HG03520 (cell line): ENCODE data around the gene ABHD2.

Experiments used
- ATAC-seq: cut with Tn5 transposase; IDR thresholded peaks from one replicate; pipeline ENCODE4 v1.9.1; 2021; ENCODE audit warnings: mild to moderate bottlenecking, moderate library complexity; ENCODE audit not compliant: unreplicated experiment

ABHD2 gene

GRCh38 chr15:89187301-89187985 is 99.2 kb downstream of the ABHD2 start:
- ATAC-seq, result no peak

GRCh38 chr15:89187986-89188514 is 99.8 kb downstream of the ABHD2 start:
- ATAC-seq, result no peak

DNA sequence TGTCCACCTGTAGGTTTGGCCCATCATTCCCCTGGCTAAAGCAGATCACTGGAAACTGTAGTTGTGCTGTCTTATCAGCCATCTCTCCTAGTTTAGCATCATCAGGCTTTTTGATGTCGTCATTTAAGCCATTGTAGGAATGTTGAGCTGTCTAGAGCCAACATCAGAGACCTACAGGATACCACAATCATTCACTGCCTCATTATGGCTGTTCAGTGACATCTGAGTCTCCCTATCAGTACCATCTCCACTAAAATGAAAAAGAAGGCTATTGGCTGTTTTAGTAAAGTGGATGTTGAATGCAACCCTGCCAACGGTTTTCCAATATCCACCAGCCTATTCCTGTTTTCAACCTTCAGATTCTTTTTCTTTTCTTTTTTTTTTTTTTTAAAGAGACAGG is 103.9 kb downstream of the ABHD2 start:
- ATAC-seq, result no peak

- ATAC-seq, result no peak
Measured at GRCh38 chr15:89192766-89193165, 104.5 kb downstream of the ABHD2 start.

- no peak for ATAC-seq
Measured at GRCh38 chr15:89194608-89195007, 106.4 kb downstream of the ABHD2 start.

DNA sequence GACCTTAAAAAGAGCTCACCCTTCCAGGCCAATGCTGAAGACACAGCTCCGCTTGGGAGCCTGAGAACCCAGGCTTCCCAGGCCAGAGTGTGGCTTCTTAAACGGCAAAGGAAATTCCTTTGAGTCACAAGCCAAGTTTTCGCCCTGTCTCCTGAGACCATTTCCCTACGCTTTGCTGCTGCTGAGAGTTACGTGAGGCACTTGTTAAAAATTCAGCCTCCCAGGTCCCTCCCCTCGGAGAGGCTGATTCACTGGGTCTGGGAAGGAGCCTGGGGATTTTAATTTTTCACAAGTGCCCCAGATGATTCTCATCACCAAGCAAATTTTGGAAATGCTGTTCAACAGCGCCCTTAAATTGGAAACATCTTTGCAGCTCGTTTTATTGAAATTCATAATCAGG is 107.6 kb downstream of the ABHD2 start:
- no peak for ATAC-seq

DNA sequence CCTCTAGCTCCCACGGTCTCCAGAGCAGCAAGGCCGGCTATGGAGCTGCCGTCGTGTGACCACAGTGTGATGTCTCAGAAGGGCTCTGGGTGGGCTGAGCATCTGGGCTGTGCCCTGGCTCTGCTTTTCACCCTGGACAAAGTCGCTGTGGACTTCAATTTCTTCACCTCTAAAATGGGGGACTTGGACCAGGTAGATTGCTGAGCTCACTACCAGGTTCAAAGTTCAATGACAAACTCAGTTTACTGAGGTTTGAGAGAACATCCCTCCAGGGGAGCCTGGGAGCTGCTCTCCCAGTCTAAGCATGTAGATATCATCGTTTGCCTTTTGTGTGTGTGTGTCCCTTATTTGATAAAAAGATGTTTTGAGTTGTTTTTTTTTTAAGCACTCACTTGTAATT is 108.0 kb downstream of the ABHD2 start:
- ATAC-seq, result no peak

DNA sequence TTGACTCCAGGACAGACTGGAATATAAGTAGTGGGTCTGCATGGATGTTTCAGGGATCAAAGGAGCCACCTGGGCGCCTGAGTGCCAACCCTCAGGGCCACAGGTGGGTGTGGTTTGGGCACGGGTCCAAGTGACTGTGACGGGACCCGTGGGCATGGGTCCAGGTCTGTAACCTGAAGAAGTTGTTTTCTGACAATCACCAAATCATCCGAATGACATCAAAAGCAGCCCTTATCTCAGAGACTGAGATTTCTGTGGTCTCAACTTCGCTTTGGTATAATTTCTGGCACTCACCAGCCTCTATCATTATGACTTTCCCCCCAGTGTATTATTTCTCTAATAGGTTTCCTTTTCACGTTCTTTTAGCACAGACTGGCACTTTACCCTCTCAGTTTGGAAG is 108.7 kb downstream of the ABHD2 start:
- no peak for ATAC-seq

DNA sequence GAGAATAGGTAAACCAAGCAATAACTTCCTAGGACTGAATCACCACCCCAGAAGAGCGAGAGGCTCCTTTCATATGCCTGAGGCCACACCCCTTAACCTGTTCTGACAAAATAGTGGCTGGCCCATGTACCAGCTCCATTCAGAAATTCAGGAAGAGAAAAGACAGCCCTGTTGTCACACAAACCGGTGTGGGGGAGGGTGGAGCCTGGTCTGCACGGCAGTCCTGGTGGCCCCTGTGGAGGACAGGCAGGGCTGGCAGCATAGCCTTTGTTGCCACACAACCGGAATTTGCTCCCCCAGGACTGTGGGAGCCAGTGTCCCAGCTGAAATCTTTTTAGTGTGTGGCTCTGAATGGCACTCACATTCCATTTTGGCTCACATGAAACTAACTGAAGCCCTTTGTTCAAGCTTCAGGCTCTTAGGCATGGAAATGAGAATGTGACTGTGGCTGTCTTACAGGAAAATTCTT is 109.3 kb downstream of the ABHD2 start:
- ATAC-seq, result no peak

- no peak for ATAC-seq
Measured at GRCh38 chr15:89198196-89198595, 109.9 kb downstream of the ABHD2 start.

DNA sequence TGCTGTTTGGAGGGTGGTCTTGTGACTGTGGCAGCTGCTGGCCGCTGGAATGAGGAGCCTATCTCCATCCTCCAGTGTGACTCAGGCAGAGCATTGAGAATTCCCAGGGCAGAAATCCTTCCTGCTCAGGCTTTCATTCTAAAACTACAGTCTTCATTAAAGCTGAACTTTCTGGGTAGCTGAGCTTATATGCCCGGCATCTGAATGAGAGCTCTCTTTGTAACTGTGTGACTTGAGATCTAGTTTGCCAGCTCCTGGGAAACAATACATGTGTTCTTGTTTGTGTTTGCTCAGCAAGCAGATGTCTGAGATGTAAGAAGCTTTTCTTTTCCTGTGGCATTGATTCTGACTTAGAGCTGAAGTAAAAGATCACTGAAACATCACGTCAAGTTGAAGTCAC is 110.7 kb downstream of the ABHD2 start:
- ATAC-seq, result no peak

DNA sequence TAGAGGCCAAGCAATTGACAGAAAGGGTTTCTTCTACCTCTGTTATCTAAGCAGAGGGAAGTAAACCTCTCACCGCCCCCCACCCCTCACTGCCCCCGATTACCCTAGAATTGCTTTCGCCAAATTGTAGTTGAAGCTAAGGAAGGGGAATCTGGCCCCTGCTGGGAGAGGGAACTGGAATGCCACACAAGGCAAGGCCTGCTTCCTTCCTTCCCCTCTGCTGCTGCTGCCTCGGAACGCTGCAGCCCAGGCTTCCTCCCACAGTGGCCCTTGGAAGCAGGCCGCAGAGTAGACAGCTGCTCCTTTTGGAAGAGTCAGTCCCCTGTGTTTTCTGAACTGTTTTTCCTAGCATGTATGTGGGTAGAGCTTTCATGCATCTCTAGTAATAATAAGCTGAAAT is 111.5 kb downstream of the ABHD2 start:
- no peak for ATAC-seq

DNA sequence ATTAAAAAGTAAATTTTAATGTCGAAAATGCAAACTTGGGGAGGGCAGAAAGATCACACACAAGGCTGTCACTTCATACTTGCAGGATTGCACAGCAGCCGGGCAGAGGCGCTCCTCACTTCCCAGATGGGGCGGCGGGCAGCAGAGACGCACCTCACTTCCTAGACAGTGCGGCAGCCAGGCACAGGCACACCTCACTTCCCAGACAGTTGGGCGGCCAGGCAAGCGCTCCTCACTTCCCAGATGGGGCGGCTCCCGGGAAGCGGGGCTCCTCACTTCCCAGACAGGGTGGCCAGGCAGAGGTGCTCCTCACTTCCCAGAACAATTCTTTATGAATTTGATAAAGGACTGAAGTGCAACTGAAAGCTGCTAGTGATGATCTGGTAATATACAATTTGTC is 111.9 kb downstream of the ABHD2 start:
- ATAC-seq, result no peak

DNA sequence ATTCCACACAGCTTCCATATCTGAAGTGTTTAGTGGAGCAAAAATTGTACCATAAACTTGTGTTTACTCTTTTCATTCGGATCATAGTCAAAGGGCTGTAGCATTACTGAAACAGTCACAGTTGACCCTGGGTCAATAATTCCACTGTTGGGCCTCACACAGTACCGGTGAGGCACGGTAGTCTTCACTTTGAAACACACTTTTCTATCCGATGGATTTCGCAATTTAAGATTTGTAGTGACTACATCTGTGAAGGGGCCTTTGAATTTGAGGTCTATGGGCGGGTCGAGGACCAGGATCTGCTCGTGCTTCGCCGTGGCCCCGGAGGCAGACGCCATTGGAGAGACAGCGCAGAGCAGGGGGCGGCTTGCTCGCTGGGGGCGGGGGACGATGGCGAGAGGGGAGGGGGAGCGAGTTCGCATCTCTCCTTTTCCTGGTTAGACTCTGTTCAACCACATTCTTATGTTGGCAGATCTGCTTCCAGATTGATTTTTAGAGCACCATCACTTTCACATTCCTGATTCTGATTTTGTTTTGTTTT is 113.3 kb downstream of the ABHD2 start:
- no peak for ATAC-seq

GRCh38 chr15:89203705-89204273 is 115.5 kb downstream of the ABHD2 start:
- ATAC-seq, result no peak

DNA sequence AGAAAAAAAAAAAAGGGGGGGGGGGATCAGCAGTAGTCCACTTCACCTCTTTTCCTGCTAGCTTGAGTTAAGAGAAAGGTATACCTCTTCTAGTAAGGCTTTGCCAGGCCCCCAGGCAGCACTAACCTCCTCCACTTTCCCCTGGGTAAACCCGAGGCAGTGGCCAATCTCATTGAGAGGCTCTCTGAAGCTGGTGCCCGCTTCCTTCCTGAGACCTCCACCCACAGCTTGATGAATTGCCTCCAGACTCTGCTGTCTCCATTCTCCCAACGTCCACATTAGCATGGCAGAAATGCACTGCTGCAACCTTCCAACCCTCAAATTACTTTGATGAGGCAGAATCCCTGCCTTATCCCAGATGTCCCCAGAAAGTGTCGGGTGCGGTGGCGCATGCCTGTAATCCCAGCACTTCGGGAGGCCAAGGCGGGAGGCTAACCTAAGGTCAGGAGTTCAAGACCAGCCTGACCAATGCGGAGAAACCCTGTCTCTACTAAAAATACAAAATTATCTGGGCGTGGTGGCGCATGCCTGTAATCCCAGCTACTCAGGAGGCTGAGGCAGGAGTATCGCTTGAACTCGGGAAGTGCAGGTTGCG is 117.8 kb downstream of the ABHD2 start:
- ATAC-seq, result no peak

GRCh38 chr15:89206908-89207331 is 118.7 kb downstream of the ABHD2 start:
- ATAC-seq, result no peak

DNA sequence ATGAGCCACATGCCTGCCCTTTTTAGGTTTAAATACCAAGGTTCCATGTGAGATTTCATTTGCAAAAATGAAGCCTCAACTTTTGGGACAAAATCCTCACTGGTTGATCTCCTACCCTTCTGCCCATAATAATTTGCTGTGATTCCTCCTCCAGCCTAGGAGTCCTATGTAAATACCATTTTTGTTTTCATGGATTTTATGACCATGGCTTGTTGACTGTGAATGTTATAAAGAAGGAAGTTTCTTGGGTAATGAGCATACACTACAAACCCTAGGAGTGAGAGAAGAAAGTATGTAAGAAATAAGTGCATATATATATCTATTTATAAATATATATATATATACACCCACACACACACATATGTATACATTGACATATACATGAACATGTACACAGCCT is 120.0 kb downstream of the ABHD2 start:
- ATAC-seq, result no peak

DNA sequence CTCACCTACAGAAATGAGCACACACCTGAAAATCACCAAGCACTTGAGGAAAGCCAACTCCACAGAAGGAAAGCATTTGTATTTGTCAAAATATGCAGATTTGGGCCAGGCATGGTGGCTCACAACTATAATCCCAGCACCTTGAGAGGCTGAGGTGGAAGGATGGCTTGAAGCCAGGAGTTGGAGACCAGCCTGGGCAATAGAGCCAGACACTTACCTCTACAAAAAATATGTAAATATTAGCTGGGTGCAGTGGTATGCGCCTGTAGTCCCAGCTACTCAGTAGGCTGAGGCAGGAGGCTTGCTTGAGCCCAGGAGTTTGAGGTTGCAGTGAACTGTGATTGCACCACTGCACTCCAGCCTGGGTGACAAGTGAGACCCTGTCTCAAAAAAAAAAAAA is 120.8 kb downstream of the ABHD2 start:
- no peak for ATAC-seq

- no peak for ATAC-seq
Measured at GRCh38 chr15:89211678-89212170, 123.5 kb downstream of the ABHD2 start.

- no peak for ATAC-seq
Measured at GRCh38 chr15:89215627-89216026, 127.4 kb downstream of the ABHD2 start.

DNA sequence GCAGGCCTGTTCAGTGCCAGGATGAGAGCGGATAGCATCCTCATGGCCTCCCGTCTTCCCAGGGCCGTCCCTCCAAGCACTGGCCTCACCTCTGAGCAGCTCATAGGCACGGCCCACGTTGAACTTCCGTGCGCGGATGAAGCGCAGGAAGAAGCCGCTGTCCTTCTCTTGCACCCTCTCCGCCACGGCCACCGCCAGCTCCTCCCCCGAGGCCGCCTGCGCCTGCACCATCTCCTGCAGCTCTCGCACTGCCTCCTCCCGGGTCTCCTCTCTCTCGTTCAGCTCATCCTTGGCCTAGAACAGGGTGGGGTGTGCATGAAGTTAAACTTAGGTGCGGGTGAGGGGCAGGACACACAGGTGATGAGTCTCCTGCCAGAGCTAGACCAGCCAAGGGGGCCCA is 128.8 kb downstream of the ABHD2 start:
- no peak for ATAC-seq
